NT2/D1 (cell line): ENCODE measurements around the gene NABP2.

ENCODE experiments used
- YY1 ChIP-seq: IDR thresholded peaks from 2 replicates; pipeline ENCODE4 v1.6.1; 2011; ENCODE audit not compliant: insufficient read length, insufficient read depth
- ZNF274 ChIP-seq: IDR thresholded peaks from 2 replicates; pipeline ENCODE4 v1.6.1; 2011; ENCODE audit warnings: mild to moderate bottlenecking, low read depth, low read length

- TF ChIP-seq ZNF274 (no peak), YY1 (no peak)
Measured at GRCh38 chr12:56256326-56256960, 32.3 kb downstream of the NABP2 start.
